Testis (tissue), 2 donors: ENCODE data around the gene SLC26A11.

Experiments
- CTCF ChIP-seq, 3 experiments: fragments of 450-650 bp in 2 of 3; fragments of 200-600 bp in 1 of 3; sonication (generic) in 1 of 3; IDR thresholded peaks; one replicate each; pipeline ENCODE4 v1.5.1; 2016 to 2019; ENCODE audit warnings: antibody characterized with exemption in 3 of 3, mild to moderate bottlenecking in 2 of 3, moderate library complexity in 1 of 3
- POLR2A ChIP-seq: fragments of 450-650 bp; IDR thresholded peaks from one replicate; pipeline ENCODE4 v1.6.1; 2017; ENCODE audit warnings: antibody characterized with exemption, mild to moderate bottlenecking, moderate library complexity

GRCh38 chr17:80267391-80267790 is 47.2 kb downstream of the SLC26A11 start:
- TF ChIP-seq POLR2A: no peak
- no peak for TF ChIP-seq CTCF (IDR thresholded peaks at IDR 0.05)
